Measurements from ENCODE around the gene CSNK1A1. TPM values are rescaled to one million over a fixed set of nuclear protein-coding genes. Genes with fewer than 3 reads are reported as not detected.

CSNK1A1 gene
- polyA plus RNA-seq, 3 donors, result 75.7 to 131 (median 103) TPM

DNA sequence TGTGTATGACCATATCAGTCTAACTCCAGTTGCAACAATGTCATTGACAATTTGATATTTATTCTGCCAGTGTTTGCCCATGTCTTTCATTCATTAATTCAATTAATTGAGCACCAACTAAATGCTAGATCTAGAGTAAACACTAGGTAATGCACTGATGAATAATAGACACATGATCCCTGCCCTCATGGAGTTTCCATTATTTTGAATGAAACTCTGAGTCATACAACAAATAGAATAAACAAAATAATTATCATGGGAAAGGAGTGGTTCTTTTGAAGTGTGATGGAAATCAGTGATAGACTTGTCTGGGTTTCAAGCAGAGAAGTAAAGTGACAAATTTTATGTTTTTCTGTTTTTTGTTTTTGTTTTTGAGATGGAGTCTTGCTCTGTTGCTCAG lies 34.7 kb upstream of the CSNK1A1 start:
- H4K20me1 ChIP-seq (ENCODE audit: insufficient read depth, low read length), result no peaks in the 10 kb centered on the region
- no peak overlapping the region for H3K4me2 ChIP-seq (replicated peaks; ENCODE audit: extremely low read depth, low read length, poor library complexity, severe bottlenecking)
- Mint-ChIP-seq H3K4me1 (peaks cover 7% of the 10 kb centered on the region), H3K4me3 (no peak overlapping the region), H3K27ac (no peak overlapping the region), H3K36me3 (no peaks in the 10 kb centered on the region), H3K9me3 (no peaks in the 10 kb centered on the region), H3K27me3 (ENCODE audit: low read depth in 3 of 3) (peaks cover 10 to 14% (median 14%) of the 10 kb centered on the region in 3 donors)
- H2AFZ ChIP-seq (ENCODE audit: insufficient read depth, low read depth, low read length, poor library complexity, severe bottlenecking), result no peak overlapping the region
- no peaks in the 10 kb centered on the region for H3K36me3 ChIP-seq (replicated peaks in 1 of 2; ENCODE audit: control insufficient read depth in 1 of 2, insufficient read depth in 2 of 2, low read length in 2 of 2)
- peaks cover 6 to 13% of the 10 kb centered on the region in 2 donors for H3K27me3 ChIP-seq (ENCODE audit: control insufficient read depth in 2 of 2, insufficient read depth in 2 of 2, low read length in 2 of 2)
- intact Hi-C loops (cut with micrococcal nuclease), result no loop called here
- no peak overlapping the region for H3K4me3 ChIP-seq (replicated peaks in 1 of 3; ENCODE audit: low read depth in 2 of 3, low read length in 3 of 3)
- H3K9me3 ChIP-seq (replicated peaks in 1 of 2; ENCODE audit: control insufficient read depth in 1 of 2, insufficient read depth in 1 of 2, low read length in 2 of 2), result no peaks in the 10 kb centered on the region
- H3K9ac ChIP-seq (ENCODE audit: insufficient read depth, low read length, poor library complexity, severe bottlenecking), result no peak overlapping the region
- no peaks in the 10 kb centered on the region for H3K79me2 ChIP-seq (ENCODE audit: insufficient read depth, low read length)
- TF ChIP-seq, protein P1, sequence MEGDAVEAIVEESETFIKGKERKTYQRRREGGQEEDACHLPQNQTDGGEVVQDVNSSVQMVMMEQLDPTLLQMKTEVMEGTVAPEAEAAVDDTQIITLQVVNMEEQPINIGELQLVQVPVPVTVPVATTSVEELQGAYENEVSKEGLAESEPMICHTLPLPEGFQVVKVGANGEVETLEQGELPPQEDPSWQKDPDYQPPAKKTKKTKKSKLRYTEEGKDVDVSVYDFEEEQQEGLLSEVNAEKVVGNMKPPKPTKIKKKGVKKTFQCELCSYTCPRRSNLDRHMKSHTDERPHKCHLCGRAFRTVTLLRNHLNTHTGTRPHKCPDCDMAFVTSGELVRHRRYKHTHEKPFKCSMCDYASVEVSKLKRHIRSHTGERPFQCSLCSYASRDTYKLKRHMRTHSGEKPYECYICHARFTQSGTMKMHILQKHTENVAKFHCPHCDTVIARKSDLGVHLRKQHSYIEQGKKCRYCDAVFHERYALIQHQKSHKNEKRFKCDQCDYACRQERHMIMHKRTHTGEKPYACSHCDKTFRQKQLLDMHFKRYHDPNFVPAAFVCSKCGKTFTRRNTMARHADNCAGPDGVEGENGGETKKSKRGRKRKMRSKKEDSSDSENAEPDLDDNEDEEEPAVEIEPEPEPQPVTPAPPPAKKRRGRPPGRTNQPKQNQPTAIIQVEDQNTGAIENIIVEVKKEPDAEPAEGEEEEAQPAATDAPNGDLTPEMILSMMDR (IDR thresholded peaks at IDR 0.05), result no peak
- no peak overlapping the region for H3K27ac ChIP-seq (ENCODE audit: low read depth in 1 of 2, low read length in 2 of 2)
- H3K4me1 ChIP-seq (ENCODE audit: control insufficient read depth in 1 of 2, insufficient read depth in 2 of 2, low read length in 2 of 2), result peaks cover 3 to 7% of the 10 kb centered on the region in 2 donors
- DNase-seq, result peak in 1 of 3 donors; percentile 12

DNA sequence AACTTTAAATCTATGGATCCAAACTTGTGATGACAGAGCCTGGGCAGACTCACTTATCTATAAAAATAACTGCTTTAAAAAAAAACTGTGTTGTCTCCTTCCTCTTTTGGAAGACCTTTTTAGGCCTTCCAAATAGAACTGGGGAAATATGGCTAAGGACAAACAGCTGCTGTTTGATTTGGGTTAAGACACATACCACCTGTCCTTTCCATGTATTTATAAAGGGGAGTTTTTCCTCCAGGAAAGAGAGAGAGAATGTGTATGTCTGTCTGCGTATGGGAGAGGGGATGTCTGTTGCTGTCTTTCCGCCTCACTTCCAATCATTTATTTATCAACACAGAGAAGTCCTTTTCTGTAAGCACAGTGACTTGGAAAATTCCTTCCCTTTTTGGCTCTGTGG lies 32.9 kb upstream of the CSNK1A1 start:
- H3K4me3 ChIP-seq (replicated peaks in 1 of 3; ENCODE audit: low read depth in 2 of 3, low read length in 3 of 3), result no peak overlapping the region
- peaks cover 21 to 29% (median 27%) of the 10 kb centered on the region in 3 donors for H3K27me3 Mint-ChIP-seq (ENCODE audit: low read depth in 3 of 3)
- no peaks in the 10 kb centered on the region for H3K79me2 ChIP-seq (ENCODE audit: insufficient read depth, low read length)
- no peaks in the 10 kb centered on the region for H3K36me3 ChIP-seq (replicated peaks in 1 of 2; ENCODE audit: control insufficient read depth in 1 of 2, insufficient read depth in 2 of 2, low read length in 2 of 2)
- no peaks in the 10 kb centered on the region for H3K9me3 Mint-ChIP-seq
- H3K27me3 ChIP-seq (ENCODE audit: control insufficient read depth in 2 of 2, insufficient read depth in 2 of 2, low read length in 2 of 2), result peaks cover 6 to 27% of the 10 kb centered on the region in 2 donors
- no peak overlapping the region for H3K4me3 Mint-ChIP-seq
- H3K27ac Mint-ChIP-seq, result no peak overlapping the region
- TF ChIP-seq, protein P1 (IDR thresholded peaks at IDR 0.05), result no peak
- H3K9ac ChIP-seq (ENCODE audit: insufficient read depth, low read length, poor library complexity, severe bottlenecking), result no peak overlapping the region
- no peak for DNase-seq
- H3K36me3 Mint-ChIP-seq, result no peaks in the 10 kb centered on the region
- no CpG with 5 or more reads among the region's 2 CpGs for WGBS (ENCODE audit: insufficient coverage)
- peaks cover 6 to 9% of the 10 kb centered on the region in 2 donors for H3K4me1 ChIP-seq (ENCODE audit: control insufficient read depth in 1 of 2, insufficient read depth in 2 of 2, low read length in 2 of 2)
- no peak overlapping the region for H3K27ac ChIP-seq (ENCODE audit: low read depth in 1 of 2, low read length in 2 of 2)
- peaks cover 12% of the 10 kb centered on the region for H3K4me1 Mint-ChIP-seq
- H3K4me2 ChIP-seq (replicated peaks; ENCODE audit: extremely low read depth, low read length, poor library complexity, severe bottlenecking), result no peak overlapping the region
- intact Hi-C loops (cut with micrococcal nuclease), result no loop called here
- H2AFZ ChIP-seq (ENCODE audit: insufficient read depth, low read depth, low read length, poor library complexity, severe bottlenecking), result no peak overlapping the region
- no peaks in the 10 kb centered on the region for H3K9me3 ChIP-seq (replicated peaks in 1 of 2; ENCODE audit: control insufficient read depth in 1 of 2, insufficient read depth in 1 of 2, low read length in 2 of 2)
- H4K20me1 ChIP-seq (ENCODE audit: insufficient read depth, low read length), result no peaks in the 10 kb centered on the region
